Purkinje cell (primary cell): ENCODE measurements around the gene PHC3. TPM values are rescaled to one million over a fixed set of nuclear protein-coding genes. Genes with fewer than 3 reads are reported as not detected.

Experiments used
- polyA plus RNA-seq: library from polyadenylated mRNA; unstranded; fragments of >200 nt; fragmentation: Nextera tagmentation; gene quantifications from 2 replicates; pipeline ENCODE4 v1.2.1, GENCODE V29; 2014

Gene PHC3, protein sequence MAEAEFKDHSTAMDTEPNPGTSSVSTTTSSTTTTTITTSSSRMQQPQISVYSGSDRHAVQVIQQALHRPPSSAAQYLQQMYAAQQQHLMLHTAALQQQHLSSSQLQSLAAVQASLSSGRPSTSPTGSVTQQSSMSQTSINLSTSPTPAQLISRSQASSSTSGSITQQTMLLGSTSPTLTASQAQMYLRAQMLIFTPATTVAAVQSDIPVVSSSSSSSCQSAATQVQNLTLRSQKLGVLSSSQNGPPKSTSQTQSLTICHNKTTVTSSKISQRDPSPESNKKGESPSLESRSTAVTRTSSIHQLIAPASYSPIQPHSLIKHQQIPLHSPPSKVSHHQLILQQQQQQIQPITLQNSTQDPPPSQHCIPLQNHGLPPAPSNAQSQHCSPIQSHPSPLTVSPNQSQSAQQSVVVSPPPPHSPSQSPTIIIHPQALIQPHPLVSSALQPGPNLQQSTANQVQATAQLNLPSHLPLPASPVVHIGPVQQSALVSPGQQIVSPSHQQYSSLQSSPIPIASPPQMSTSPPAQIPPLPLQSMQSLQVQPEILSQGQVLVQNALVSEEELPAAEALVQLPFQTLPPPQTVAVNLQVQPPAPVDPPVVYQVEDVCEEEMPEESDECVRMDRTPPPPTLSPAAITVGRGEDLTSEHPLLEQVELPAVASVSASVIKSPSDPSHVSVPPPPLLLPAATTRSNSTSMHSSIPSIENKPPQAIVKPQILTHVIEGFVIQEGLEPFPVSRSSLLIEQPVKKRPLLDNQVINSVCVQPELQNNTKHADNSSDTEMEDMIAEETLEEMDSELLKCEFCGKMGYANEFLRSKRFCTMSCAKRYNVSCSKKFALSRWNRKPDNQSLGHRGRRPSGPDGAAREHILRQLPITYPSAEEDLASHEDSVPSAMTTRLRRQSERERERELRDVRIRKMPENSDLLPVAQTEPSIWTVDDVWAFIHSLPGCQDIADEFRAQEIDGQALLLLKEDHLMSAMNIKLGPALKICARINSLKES
- polyA plus RNA-seq = 33.4 and 37.2 TPM in 2 replicates

GRCh38 chr3:170180908-170181885 is at the start of gene PHC3:
Gene PHC3, minus strand, starts transcription at chr3:170181733. Its CDS starts 18 bp downstream, at chr3:170181715.

GRCh38 chr3:170221924-170222646 is 40.6 kb upstream of the PHC3 start, which contains the start of gene PRKCI:
Gene PRKCI, plus strand, starts transcription at chr3:170222424. Its CDS starts 246 bp downstream, at chr3:170222670.

Other genes with a start within 250 kb of the PHC3 start
- gene SEC62, start 214.9 kb downstream of the PHC3 start, polyA plus RNA-seq = 1,819 and 2,113 TPM in 2 replicates
- gene GPR160, start 143.7 kb downstream of the PHC3 start, polyA plus RNA-seq = 0.16 and 1.3 TPM in 2 replicates
- gene PRKCI, start 40.7 kb upstream of the PHC3 start, polyA plus RNA-seq = 9.8 and 14.8 TPM in 2 replicates
- 7.7 and 14.2 TPM in 2 replicates for gene SKIL, start 176.0 kb upstream of the PHC3 start, polyA plus RNA-seq
- 0.55 and 4.3 TPM in 2 replicates for gene CLDN11, start 237.1 kb upstream of the PHC3 start, polyA plus RNA-seq